Cardiac muscle cell (in vitro differentiated cells and primary cell): ENCODE data around the gene C11orf68. TPM values are rescaled to one million over a fixed set of nuclear protein-coding genes. Genes with fewer than 3 reads are reported as not detected.

ENCODE experiments used
- DNase-seq, 2 donors: peaks; one replicate each; pipeline versions ENCODE4 v3.0.0 to v3.0.0-alpha.2; 2010 to 2017; ENCODE audit warnings: low read depth in 1 of 2, low spot score in 1 of 2
- H3K27ac ChIP-seq: fragments of 200-600 bp; sonication (generic); 2 replicates; pipeline ENCODE4 v1.5.1; 2016
- H3K27me3 ChIP-seq: fragments of 200-600 bp; sonication (generic); 2 replicates; pipeline ENCODE4 v1.6.0; 2016; ENCODE audit warnings: control low read depth
- H3K36me3 ChIP-seq: fragments of 200-600 bp; sonication (generic); 2 replicates; pipeline ENCODE4 v1.5.1; 2016; ENCODE audit warnings: control low read depth
- H3K4me1 ChIP-seq: fragments of 200-600 bp; sonication (generic); 2 replicates; pipeline ENCODE4 v1.8.1; 2017; ENCODE audit warnings: low read depth, mild to moderate bottlenecking, mixed run types
- H3K4me3 ChIP-seq: fragments of 200-600 bp; sonication (generic); 2 replicates; pipeline ENCODE4 v1.5.1; 2016; ENCODE audit warnings: mild to moderate bottlenecking
- H3K9me3 ChIP-seq: fragments of 200-600 bp; sonication (generic); 2 replicates; pipeline ENCODE4 v1.5.1; 2017; ENCODE audit warnings: low read depth, mild to moderate bottlenecking, control low read depth
- polyA plus RNA-seq: library from polyadenylated mRNA; unstranded; fragments of >200 nt; fragmentation: Nextera tagmentation; extraction: Ambion mirVana; gene quantifications from 2 replicates; pipeline ENCODE4 v1.2.1, GENCODE V29; 2016
- total RNA-seq: library from RNA; depleted of rRNA; stranded (reverse); fragments of >200 nt; gene quantifications from 2 replicates; pipeline ENCODE4 v1.2.3, GENCODE V29; 2016
- TF ChIP-seq, protein P1 (sequence below): IDR thresholded peaks from 2 replicates; pipeline ENCODE4 v1.5.1; 2012; ENCODE audit warnings: low read depth, mild to moderate bottlenecking, low read length

Gene C11orf68
- total and polyA plus RNA-seq, 2 experiments from 2014 or later, result 34.7 to 86.5 TPM

- Histone ChIP-seq H3K27ac (no peak overlapping the region), H3K4me3 (no peak overlapping the region), H3K27me3 (no peaks in the 10 kb centered on the region), H3K9me3 (no peaks in the 10 kb centered on the region), H3K36me3 (peaks cover 19% of the 10 kb centered on the region), H3K4me1 (no peaks in the 10 kb centered on the region)
- TF ChIP-seq, protein P1, sequence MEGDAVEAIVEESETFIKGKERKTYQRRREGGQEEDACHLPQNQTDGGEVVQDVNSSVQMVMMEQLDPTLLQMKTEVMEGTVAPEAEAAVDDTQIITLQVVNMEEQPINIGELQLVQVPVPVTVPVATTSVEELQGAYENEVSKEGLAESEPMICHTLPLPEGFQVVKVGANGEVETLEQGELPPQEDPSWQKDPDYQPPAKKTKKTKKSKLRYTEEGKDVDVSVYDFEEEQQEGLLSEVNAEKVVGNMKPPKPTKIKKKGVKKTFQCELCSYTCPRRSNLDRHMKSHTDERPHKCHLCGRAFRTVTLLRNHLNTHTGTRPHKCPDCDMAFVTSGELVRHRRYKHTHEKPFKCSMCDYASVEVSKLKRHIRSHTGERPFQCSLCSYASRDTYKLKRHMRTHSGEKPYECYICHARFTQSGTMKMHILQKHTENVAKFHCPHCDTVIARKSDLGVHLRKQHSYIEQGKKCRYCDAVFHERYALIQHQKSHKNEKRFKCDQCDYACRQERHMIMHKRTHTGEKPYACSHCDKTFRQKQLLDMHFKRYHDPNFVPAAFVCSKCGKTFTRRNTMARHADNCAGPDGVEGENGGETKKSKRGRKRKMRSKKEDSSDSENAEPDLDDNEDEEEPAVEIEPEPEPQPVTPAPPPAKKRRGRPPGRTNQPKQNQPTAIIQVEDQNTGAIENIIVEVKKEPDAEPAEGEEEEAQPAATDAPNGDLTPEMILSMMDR, result no peak
- no peak for DNase-seq
These were observed 35.7 kb downstream of the C11orf68 start for GRCh38 chr11:65883058-65883761.

DNA sequence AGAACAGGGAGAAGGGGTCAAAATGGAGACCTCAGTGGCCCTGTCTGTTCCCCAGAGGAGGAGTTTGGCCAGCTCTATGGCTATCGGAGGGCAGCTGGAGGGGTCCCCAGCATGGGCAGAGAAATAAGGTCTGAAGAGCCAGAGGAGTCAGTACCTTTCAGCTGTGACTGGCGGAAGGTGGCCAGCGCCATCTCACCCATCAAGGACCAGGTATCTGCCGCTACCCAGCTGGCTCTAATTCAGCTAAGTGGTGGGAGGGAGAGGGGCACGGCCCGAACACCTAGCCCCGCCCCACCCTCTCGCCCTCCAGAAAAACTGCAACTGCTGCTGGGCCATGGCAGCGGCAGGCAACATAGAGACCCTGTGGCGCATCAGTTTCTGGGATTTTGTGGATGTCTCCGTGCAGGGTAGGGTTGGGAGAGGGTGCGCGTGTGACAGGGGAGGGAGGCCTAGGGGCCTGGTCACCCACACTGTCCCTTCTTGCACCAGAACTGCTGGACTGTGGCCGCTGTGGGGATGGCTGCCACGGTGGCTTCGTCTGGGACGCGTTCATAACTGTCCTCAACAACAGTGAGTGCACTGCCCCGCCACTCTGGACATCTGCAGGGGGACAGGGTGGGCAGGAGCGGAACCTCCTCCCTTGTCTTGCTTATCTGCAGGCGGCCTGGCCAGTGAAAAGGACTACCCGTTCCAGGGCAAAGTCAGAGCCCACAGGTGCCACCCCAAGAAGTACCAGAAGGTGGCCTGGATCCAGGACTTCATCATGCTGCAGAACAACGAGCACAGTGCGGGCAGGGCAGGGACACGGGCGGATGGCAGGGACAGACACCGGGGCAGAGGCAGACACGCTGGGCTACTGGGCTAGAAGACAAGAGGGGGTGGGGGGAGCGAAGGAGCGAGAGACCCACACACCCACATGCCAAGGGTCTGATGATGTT, 36.5 kb downstream of the C11orf68 start:
- Histone ChIP-seq H3K9me3 (no peaks in the 10 kb centered on the region), H3K27me3 (no peaks in the 10 kb centered on the region), H3K4me3 (no peak overlapping the region), H3K27ac (no peak overlapping the region), H3K36me3 (peaks cover 19% of the 10 kb centered on the region), H3K4me1 (no peaks in the 10 kb centered on the region)
- no peak for DNase-seq
- TF ChIP-seq, protein P1, result no peak

GRCh38 chr11:65880844-65881421, 37.9 kb downstream of the C11orf68 start:
- H3K36me3 ChIP-seq, result peaks cover 19% of the 10 kb centered on the region
- H3K27me3 ChIP-seq, result no peaks in the 10 kb centered on the region
- no peak overlapping the region for H3K4me3 ChIP-seq
- no peaks in the 10 kb centered on the region for H3K9me3 ChIP-seq
- TF ChIP-seq, protein P1, result no peak
- H3K4me1 ChIP-seq, result no peaks in the 10 kb centered on the region
- no peak for DNase-seq
- H3K27ac ChIP-seq, result peak overlapping the region; percentile 1

GRCh38 chr11:65880027-65880426, 38.8 kb downstream of the C11orf68 start:
- Histone ChIP-seq H3K36me3 (peaks cover 19% of the 10 kb centered on the region), H3K9me3 (no peaks in the 10 kb centered on the region)
- TF ChIP-seq, protein P1, result no peak

GRCh38 chr11:65879617-65880016, 39.2 kb downstream of the C11orf68 start, which contains the start of gene CTSW:
CTSW (plus strand) TSS chr11:65879837; CDS start chr11:65879855, 18 bp downstream.
- no peaks in the 10 kb centered on the region for H3K27me3 ChIP-seq
- no peak within 1 kb of the TSS for H3K4me3 ChIP-seq
- no peak for DNase-seq
- H3K9me3 ChIP-seq, result no peaks in the 10 kb centered on the region
- TF ChIP-seq, protein P1, result no peak
- no peaks in the 10 kb centered on the region for H3K4me1 ChIP-seq
- H3K36me3 ChIP-seq, result peaks cover 19% of the 10 kb centered on the region
- peak within 1 kb of the TSS; percentile 1 for H3K27ac ChIP-seq

More at GRCh38 chr11:65880027-65880426, 38.8 kb downstream of the C11orf68 start:
- H3K4me3 ChIP-seq, result no peak overlapping the region
- DNase-seq, result no peak
- H3K4me1 ChIP-seq, result no peaks in the 10 kb centered on the region
- H3K27ac ChIP-seq, result no peak overlapping the region
- no peaks in the 10 kb centered on the region for H3K27me3 ChIP-seq
